Right atrium auricular region (tissue), 2 donors: Measurements from ENCODE around the gene RBM44. TPM values are rescaled to one million over a fixed set of nuclear protein-coding genes. Genes with fewer than 3 reads are reported as not detected.
"Not testable (repeated sequence)": the region's sequence is repeated elsewhere in the genome, so short reads cannot be mapped to it uniquely, and the experiment has no call there.

Source experiments
- DNase-seq: peaks from one replicate; pipeline ENCODE4 v3.0.0-alpha.2; 2019; ENCODE audit warnings: low spot score
- H3K27ac ChIP-seq, 2 donors: fragments of 200-600 bp; sonication (generic); 1 replicate in 1 of 2; 2 replicates in 1 of 2; pipeline ENCODE4 v1.5.1; 2016 to 2019
- H3K27me3 ChIP-seq, 2 donors: fragments of 200-600 bp; sonication (generic); one replicate each; pipeline versions ENCODE4 v1.5.1 to v1.6.0; 2017 to 2019
- H3K36me3 ChIP-seq: fragments of 200-600 bp; sonication (generic); one replicate; pipeline ENCODE4 v1.5.1; 2016
- H3K4me1 ChIP-seq, 2 donors: fragments of 200-600 bp; sonication (generic); one replicate each; pipeline versions ENCODE4 v1.5.1 to v1.6.0; 2017 to 2019
- H3K4me3 ChIP-seq, 2 donors: fragments of 200-600 bp; sonication (generic); 1 replicate in 1 of 2; 2 replicates in 1 of 2; pipeline ENCODE4 v1.5.1; 2017 to 2019; ENCODE audit warnings: mild to moderate bottlenecking in 1 of 2, moderate library complexity in 1 of 2
- H3K9me3 ChIP-seq, 2 donors: fragments of 200-600 bp; sonication (generic); one replicate each; pipeline ENCODE4 v1.5.1; 2019
- CTCF ChIP-seq, 2 donors: fragments of 200-600 bp; sonication (generic); IDR thresholded peaks; one replicate each; pipeline ENCODE4 v1.5.1; 2019; ENCODE audit warnings: antibody characterized with exemption in 2 of 2
- total RNA-seq, 2 donors: library from RNA; depleted of rRNA; stranded (reverse); fragments of >200 nt; gene quantifications; one replicate each; pipeline ENCODE4 v1.1.0, GENCODE V29; 2016

Gene RBM44
- total RNA-seq, 2 donors from 2014 or later = 0.30 to 0.55 TPM

DNA sequence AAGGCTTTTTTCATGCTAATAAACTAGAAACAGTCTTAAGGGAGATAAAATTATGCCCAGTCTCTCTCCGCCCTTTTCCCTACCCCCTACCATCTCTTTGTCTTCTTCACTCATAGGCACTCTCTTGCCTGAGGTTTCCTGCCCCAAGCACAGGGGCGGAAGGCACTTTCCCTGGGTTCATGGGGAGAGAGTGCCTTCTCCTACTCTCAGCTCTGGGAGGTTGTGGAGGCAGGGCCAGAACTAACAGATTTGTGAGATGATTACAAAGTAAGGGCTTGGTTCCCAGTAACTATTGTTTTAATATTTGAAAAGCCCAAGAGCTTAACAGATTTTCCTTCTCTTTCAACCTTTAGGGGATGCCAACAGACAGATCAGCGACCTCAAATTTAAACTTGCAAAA lies 26.1 kb upstream of the RBM44 start:
- Histone ChIP-seq H3K27me3 (no peaks in the 10 kb centered on the region), H3K4me1 (peaks cover 0 to 13% of the 10 kb centered on the region in 2 donors), H3K27ac (peak overlapping the region in 1 of 2 donors; percentile 46), H3K4me3 (no peak overlapping the region), H3K9me3 (no peaks in the 10 kb centered on the region), H3K36me3 (peaks cover 57% of the 10 kb centered on the region)
- no peak for DNase-seq
- no peak for TF ChIP-seq CTCF (IDR thresholded peaks at IDR 0.05)

DNA sequence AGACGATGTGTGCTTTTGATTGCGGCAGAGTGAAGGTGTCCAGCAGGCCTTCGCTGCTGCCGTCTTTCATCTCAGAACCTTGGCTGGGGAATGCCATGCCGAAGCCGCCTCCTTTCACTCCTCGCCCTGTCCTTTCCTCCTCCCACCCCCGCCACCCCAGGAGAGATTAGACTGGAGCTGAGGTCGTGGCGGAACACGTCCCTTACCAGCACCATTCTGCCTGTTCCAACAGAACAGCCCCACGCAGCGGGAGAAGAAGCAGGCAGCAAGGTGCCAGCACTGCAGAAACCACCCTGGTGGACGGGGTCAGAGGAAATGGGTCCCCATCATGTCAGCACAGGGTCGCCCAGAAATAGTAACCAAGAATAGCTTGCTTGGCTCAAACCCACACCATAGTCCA lies 24.8 kb upstream of the RBM44 start:
- DNase-seq = no peak
- Histone ChIP-seq H3K36me3 (peaks cover 70% of the 10 kb centered on the region), H3K9me3 (no peaks in the 10 kb centered on the region), H3K4me3 (no peak overlapping the region), H3K27ac (no peak overlapping the region), H3K27me3 (no peaks in the 10 kb centered on the region), H3K4me1 (peaks cover 0 to 13% of the 10 kb centered on the region in 2 donors)
- no peak for TF ChIP-seq CTCF (IDR thresholded peaks at IDR 0.05)

GRCh38 chr2:237774811-237775553 lies 23.6 kb upstream of the RBM44 start:
- H3K4me3 ChIP-seq = no peak overlapping the region
- peaks cover 77% of the 10 kb centered on the region for H3K36me3 ChIP-seq
- DNase-seq = no peak
- H3K9me3 ChIP-seq = no peaks in the 10 kb centered on the region
- peaks cover 0 to 13% of the 10 kb centered on the region in 2 donors for H3K4me1 ChIP-seq
- TF ChIP-seq CTCF (IDR thresholded peaks at IDR 0.05) = peak; percentile 59 to 68
- no peak overlapping the region for H3K27ac ChIP-seq
- no peaks in the 10 kb centered on the region for H3K27me3 ChIP-seq

GRCh38 chr2:237779521-237779920 lies 19.1 kb upstream of the RBM44 start:
- no peak overlapping the region for H3K27ac ChIP-seq
- TF ChIP-seq CTCF (IDR thresholded peaks at IDR 0.05) = no peak
- peaks cover 0 to 2% of the 10 kb centered on the region in 2 donors for H3K4me1 ChIP-seq
- no peaks in the 10 kb centered on the region for H3K9me3 ChIP-seq
- H3K36me3 ChIP-seq = peaks cover 65% of the 10 kb centered on the region
- DNase-seq = no peak
- no peak overlapping the region for H3K4me3 ChIP-seq
- H3K27me3 ChIP-seq = no peaks in the 10 kb centered on the region

- Histone ChIP-seq H3K4me3 (no peak overlapping the region), H3K9me3 (peaks cover 0 to 9% of the 10 kb centered on the region in 2 donors), H3K27me3 (no peaks in the 10 kb centered on the region), H3K36me3 (peaks cover 47% of the 10 kb centered on the region), H3K4me1 (no peaks in the 10 kb centered on the region), H3K27ac (no peak overlapping the region)
- no peak for DNase-seq
- TF ChIP-seq CTCF (IDR thresholded peaks at IDR 0.05) = no peak
Observed at GRCh38 chr2:237782181-237782580, 16.4 kb upstream of the RBM44 start.

DNA sequence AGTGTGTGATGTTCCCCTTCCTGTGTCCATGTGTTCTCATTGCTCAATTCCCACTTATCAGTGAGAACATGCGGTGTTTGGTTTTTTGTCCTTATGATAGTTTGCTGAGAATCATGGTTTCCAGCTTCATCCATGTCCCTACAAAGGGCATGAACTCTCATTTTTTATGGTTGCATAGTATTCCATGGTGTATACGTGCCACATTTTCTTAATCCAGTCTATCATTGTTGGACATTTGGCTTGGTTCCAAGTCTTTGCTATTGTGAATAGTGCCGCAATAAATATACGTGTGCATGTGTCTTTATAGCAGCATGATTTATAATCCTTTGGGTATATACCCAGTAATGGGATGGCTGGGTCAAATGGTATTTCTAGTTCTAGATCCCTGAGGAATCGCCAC lies 14.9 kb upstream of the RBM44 start:
- Histone ChIP-seq H3K36me3 (peaks cover 32% of the 10 kb centered on the region), H3K9me3 (peaks cover 0 to 11% of the 10 kb centered on the region in 2 donors)
- DNase-seq, H3K27me3 ChIP-seq, H3K27ac ChIP-seq, H3K4me3 ChIP-seq, H3K4me1 ChIP-seq: not testable (repeated sequence)
